Measurements from ENCODE around the gene POGZ. TPM values are rescaled to one million over a fixed set of nuclear protein-coding genes. Genes with fewer than 3 reads are reported as not detected.

The POGZ gene
- total RNA-seq, 1 donor from 2014 or later = 108 TPM

DNA sequence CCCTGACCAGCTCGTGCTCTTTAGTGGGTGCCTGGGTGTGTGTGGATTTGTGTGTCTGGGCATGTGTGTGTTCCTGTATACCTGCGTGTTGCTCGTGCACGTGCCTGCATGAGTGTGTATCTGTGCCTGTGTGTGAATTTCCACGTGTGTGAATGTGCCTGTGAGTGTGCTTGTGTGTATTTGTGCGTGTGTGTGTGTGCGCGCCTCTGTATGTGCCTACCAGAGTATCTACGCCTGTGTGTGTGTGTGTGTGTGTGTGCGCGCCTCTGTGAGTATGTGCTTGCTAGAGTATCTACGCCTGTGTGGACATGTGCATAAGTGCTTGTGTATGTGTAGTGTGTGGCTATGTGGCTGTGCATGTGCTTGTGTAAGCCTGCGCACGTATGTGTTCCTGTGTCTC lies 86.1 kb downstream of the POGZ start:
- DNase-seq (ENCODE audit: low spot score) = no peak

DNA sequence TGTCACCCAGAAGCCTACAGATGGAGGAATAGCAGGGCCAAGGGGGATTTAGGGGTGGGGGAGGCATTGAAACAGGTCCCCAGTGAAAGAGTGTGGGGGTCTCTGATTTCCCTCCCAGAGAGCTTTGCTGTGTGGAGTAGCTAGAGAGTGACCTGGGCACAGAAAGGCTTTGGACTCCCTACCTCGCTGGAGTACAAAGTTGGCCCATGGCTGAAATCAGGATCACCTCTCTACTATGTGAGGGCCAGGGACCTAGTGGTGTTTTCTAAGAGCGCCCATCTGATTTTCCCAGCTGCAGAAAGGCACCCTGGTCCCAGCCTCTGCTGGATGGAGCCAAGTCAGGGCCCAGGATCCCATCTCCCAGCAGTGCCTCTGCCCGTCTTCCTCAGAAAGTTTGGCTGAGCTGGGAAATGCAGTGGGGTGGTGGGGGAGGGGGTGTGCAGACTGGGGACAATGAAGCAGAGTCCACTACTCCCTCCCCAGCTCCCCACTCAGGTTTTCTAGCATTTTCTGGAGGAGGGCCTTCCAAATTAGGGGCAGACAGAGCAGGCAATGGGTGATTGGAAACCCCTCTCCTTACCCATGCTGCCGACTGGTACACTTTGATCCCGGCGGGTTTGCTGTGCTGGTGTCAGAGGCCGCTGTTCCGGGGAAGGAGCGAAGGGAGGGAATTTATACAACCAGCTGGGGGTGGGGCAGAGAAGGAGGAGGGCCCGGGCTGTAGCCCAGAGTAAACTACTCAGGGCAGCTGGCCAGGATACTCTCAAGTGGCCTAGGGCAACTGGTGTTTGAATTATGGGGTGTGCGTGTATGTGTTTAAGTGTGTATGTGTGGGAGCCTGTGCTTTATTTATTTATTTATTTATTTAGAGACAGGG lies 87.0 kb downstream of the POGZ start, which contains the start of gene SELENBP1:
Gene SELENBP1 (minus strand): TSS at position 648 of the 877 bp plus-strand sequence. CDS start 64 bp downstream, at position 584.
- DNase-seq (ENCODE audit: low spot score) = peak; percentile 94

GRCh38 chr1:151371370-151372057 lies 87.8 kb downstream of the POGZ start:
- DNase-seq (ENCODE audit: low spot score) = peak; percentile 86

DNA sequence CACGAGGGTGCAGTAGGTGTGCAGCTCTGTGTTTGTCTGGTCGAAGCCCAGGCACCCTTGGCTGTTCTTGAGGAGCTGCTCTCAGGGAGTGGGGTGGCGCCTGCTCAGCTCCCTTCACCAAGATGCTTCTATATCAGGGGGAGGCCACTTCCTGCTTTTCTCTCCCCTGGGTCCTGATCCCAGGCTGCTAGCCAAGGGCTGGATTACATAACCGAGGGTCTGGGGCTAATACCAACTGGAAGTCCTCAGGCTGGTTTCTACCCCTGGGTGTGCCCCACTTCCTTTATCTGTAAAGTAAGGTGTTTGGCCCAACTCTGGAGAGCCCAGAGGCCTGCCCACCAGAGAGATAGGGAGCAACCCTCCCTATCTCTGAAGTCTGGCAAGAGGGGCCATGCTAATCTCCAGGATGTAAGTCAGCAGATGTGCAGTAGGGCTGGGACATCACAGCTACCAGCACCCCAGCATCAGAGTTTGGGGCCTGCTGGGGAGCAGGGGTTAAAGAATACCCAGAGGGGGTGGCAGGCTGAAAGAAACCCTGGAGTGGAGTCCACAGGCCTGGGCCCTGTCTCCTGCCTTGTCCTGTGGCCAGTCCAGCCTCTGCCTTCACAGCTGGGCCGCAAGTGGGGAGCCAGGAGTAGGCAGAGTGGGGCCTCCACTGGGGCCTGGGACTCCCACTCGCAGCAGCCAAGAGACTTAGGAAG lies 88.9 kb downstream of the POGZ start:
- no peak for DNase-seq (ENCODE audit: low spot score)

DNA sequence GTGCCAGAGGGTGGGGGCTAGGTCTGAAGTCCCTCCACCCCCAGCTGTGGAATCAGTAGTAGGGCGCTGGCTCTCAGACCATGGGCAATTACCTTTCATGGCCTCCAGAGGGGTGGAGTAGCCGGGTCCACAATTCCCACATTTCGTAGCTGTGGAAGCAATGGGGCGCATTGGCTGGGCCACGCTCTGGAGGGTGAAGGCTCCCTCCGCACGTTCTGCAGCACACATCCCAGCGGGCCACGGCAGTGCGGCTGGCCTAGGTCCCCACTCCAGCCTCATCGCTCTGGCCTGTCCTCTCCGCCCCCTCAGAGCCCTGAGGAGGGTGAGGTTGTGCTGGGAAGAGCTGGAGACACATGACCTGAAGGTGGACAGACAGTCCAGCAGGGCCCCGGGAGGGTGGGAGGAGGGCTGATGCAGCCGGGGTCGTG lies 89.7 kb downstream of the POGZ start:
- DNase-seq (ENCODE audit: low spot score) = no peak

DNA sequence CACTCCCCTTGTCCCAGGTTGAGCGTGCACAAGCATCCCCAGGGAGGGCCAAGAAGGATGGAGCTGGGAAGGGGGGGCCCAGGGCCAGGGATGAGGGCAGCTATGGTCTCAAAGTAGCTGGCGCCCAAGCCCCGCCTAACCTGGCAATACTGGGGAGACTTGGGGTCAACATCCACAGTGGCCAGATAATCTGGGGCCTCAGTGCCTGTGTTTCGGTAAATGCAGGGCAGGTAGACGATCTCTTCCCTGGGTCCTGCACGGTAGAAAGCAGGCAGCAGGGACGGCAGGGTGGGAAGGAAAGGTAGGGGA lies 90.0 kb downstream of the POGZ start:
- no peak for DNase-seq (ENCODE audit: low spot score)

DNA sequence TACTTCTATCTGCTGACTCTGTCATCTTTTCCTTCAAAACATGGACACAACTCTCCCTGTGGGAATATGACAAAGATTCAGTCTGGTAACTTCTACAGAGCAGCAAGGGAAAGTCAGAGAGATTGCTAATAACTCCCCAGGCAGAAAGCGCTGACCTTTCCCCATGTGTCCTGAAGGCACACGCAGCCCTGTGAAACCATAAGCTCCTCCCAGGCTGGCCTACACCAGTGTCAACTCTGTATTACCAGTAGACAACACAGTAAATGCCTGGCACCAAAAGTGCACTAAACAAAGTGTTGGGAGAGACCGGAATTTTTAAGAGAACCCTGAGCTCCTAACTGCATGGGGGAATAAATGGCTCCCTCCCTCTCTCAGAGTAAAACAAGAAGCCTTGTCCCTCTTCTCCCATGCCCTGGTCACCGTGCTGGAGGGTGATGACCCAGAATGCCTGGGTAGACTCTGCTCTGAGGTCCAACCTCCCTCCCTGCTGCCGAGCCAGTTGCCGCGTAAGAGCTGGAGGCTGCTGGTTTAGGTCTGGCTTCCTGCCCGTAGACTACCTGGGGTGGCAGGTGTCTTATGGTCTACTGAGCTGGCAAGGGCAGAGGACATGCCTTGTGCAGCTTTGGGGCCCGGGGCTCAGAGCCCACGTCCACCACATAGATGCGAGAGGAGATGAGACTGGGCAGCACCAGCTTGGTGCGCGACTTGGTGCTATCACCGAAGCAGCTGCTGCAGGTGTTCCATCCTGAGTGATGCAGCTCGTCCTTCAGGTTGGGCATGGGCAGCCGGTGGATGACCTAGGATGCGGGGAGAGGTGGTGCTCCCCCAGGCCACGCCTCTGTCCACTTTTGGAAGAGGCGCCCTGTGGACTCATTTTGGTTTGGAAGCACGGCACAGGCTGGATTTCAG lies 90.6 kb downstream of the POGZ start:
- peak; percentile 44 for DNase-seq (ENCODE audit: low spot score)

GRCh38 chr1:151367658-151368392 lies 91.5 kb downstream of the POGZ start:
- no peak for DNase-seq (ENCODE audit: low spot score)

DNA sequence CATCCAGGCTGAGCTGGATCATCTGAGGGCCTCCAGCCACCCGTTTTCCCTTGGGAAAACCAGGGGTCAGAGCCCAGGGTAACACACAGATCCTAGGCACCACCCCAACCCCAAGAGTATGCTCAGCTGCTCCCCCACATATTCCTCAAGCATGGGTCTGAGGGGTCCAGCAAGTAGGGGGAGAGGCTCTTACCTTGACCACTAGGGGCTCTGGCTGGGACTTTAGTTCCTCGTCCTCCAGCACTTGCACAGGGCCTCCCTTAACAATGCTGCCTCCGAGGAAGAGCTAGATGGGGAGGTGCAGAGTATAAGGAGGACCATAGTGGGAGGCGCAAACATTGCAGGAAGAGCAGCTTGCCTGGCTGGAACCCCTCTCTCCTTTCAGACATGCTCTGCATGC lies 94.3 kb downstream of the POGZ start:
- DNase-seq (ENCODE audit: low spot score) = no peak

DNA sequence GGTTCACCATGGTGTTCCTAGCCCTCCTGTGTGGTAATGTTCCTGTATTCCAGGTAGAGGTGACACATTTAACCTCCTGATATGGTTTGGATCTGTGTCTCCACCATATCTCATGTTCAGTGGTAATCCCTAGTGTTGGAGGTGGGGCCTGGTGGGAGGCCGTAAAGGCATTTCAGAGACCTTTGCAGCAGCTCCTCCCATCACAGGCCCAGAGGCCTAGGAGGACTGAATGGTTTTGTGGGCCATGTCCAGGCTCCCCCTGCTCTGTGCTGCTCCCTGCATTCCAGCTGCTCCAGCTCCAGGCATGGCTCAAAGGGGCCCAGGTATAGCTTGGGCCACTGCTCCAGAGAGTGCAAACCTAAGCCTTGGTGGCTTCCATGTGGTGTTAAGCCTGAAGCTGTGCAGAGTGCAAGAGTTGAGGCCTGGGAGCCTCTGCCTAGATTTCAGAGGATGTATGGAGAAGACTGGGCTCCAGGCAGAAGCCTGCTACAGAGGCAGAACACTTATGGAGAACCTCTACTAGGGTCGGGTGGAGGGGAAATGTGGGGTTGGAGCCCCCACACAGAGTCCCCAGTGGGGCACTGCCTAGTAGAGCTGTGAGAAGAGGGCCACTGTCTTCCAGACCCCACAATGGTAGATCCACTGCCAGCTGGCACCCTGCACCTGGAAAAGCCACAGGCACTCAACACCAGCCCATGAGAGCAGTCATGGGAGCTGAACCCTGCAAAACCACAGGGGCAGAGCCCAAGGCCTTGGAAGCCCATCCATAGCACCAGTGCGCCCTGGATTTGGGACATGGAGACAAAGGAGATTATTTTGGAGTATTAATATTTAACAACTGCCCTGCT lies 96.8 kb downstream of the POGZ start:
- DNase-seq (ENCODE audit: low spot score) = no peak

DNA sequence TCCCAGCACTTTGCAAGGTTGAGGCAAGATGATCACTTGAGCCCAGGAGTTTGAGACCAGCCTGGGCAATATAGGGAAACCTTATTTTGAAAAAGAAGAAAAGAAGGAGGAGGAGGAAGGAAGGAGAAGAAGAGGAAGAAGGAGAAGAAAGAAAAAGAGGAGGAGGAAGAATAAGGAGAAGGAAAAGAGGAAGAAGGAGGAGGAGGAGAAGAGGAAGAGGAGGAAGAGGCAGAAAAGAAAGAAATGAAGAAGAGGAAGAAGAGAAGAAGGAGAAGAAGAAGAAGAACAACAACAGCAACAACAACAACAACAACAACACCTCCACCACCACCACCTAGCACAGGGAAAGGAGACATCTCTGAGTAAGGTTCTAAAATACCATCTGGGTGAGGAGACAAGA lies 97.4 kb downstream of the POGZ start:
- DNase-seq (ENCODE audit: low spot score) = no peak

GRCh38 chr1:151356696-151357095 lies 102.6 kb downstream of the POGZ start:
- DNase-seq (ENCODE audit: low spot score) = no peak

Other genes starting within 250 kb of the POGZ start
- 125 TPM for gene PSMD4, start 204.8 kb downstream of the POGZ start, total RNA-seq
- 40.4 TPM for gene ZNF687, start 177.2 kb downstream of the POGZ start, total RNA-seq
- 71.4 TPM for gene PI4KB, start 132.1 kb downstream of the POGZ start, total RNA-seq
- 50.9 TPM for gene RFX5, start 112.2 kb downstream of the POGZ start, total RNA-seq
- gene SELENBP1, start 86.8 kb downstream of the POGZ start, total RNA-seq = 180 TPM
- 195 TPM for gene PSMB4, start 59.9 kb downstream of the POGZ start, total RNA-seq
- 91.9 TPM for gene CGN, start 51.9 kb upstream of the POGZ start, total RNA-seq
- gene TUFT1, start 80.8 kb upstream of the POGZ start, total RNA-seq = 16.5 TPM
- 58.3 TPM for gene SNX27, start 152.6 kb upstream of the POGZ start, total RNA-seq